Activated CD8-positive, alpha-beta T cell treated with anti-CD3 and anti-CD28 coated beads, Interleukin-2, amount 10 ng/mL, durations not matched to agents 7 days and 5 days (primary cell): ENCODE measurements around the gene VSTM1. TPM values are rescaled to one million over a fixed set of nuclear protein-coding genes. Genes with fewer than 3 reads are reported as not detected.

Experiments
- ATAC-seq: fragments of 150-1000 bp; cut with Tn5 transposase; one replicate; pipeline ENCODE4 v1.10.0; 2021; ENCODE audit warnings: moderate library complexity
- CTCF ChIA-PET: fragments of 350-600 bp; sonication (Branson Sonifier 250); formaldehyde crosslinking; loops from one replicate; lab custom pipeline; 2021; ENCODE audit warnings: antibody characterized with exemption; lab: Charles Lee
- POLR2A ChIA-PET: fragments of 350-600 bp; sonication (Branson Sonifier 250); formaldehyde crosslinking; loops from one replicate; lab custom pipeline; 2021; ENCODE audit warnings: antibody characterized with exemption; lab: Charles Lee
- DNase-seq: peaks from one replicate; pipeline ENCODE4 v3.0.0-alpha.2; 2020
- H3K27ac Mint-ChIP-seq: one replicate; pipeline ENCODE4 v1.8.0; 2021; ENCODE audit warnings: mild to moderate bottlenecking, mixed read lengths
- H3K27me3 Mint-ChIP-seq: one replicate; pipeline ENCODE4 v1.8.0; 2021; ENCODE audit warnings: low read depth, mixed read lengths
- H3K36me3 Mint-ChIP-seq: one replicate; pipeline ENCODE4 v1.8.0; 2021; ENCODE audit warnings: low read depth, mixed read lengths
- H3K4me1 Mint-ChIP-seq: one replicate; pipeline ENCODE4 v1.8.0; 2021; ENCODE audit warnings: low read depth, mixed read lengths
- H3K4me3 Mint-ChIP-seq: one replicate; pipeline ENCODE4 v1.8.0; 2021; ENCODE audit warnings: mild to moderate bottlenecking, mixed read lengths
- H3K9me3 Mint-ChIP-seq: one replicate; pipeline ENCODE4 v1.8.0; 2022; ENCODE audit warnings: mixed read lengths; ENCODE audit not compliant: insufficient read depth
- total RNA-seq, 2 experiments: library from RNA; stranded (reverse); gene quantifications; one replicate each; pipeline ENCODE4 v1.2.3, GENCODE V29; 2021

The VSTM1 gene
- total RNA-seq, 2 experiments from 2014 or later: not detected

GRCh38 chr19:54002495-54003315, 61.0 kb downstream of the VSTM1 start:
- POLR2A ChIA-PET: interaction anchor here (0.6 kb wide), 1 partner anchor 90 kb away, joined by 3 read pairs; no protein-coding TSS in a partner anchor
- CTCF ChIA-PET: no interaction called here
- H3K27me3 Mint-ChIP-seq: peaks cover 4% of the 10 kb centered on the region
- no peak overlapping the region for H3K27ac Mint-ChIP-seq
- no peaks in the 10 kb centered on the region for H3K36me3 Mint-ChIP-seq
- no peaks in the 10 kb centered on the region for H3K9me3 Mint-ChIP-seq
- no peaks in the 10 kb centered on the region for H3K4me1 Mint-ChIP-seq
- H3K4me3 Mint-ChIP-seq: no peak overlapping the region
- DNase-seq: no peak
- ATAC-seq: no peak

DNA sequence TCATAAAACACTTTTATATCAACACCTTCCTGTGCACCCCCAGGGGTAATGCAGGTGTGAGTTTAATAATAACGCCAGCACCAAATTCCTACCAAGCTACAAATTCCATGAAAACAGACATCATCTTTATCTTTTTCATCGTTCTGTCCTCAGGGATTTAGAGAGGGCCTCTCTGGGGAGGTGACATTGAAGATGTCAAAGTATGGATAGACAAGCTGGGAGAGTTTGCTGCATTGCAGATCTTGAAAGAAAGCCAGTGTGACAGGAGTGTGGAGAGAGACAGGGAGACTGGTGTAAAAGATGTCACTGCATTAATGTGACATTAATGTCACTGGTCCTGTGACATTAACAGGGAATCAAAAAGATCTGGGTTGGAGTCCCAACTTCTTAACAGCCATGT, 62.2 kb downstream of the VSTM1 start:
- no peak for ATAC-seq
- ChIA-PET POLR2A (no interaction called here), CTCF (interaction anchor here (1.2 kb wide), 1 partner anchor 23 kb away, joined by 3 read pairs; no protein-coding TSS in a partner anchor)
- H3K9me3 Mint-ChIP-seq: no peaks in the 10 kb centered on the region
- H3K27me3 Mint-ChIP-seq: peaks cover 4% of the 10 kb centered on the region
- H3K27ac Mint-ChIP-seq: no peak overlapping the region
- H3K36me3 Mint-ChIP-seq: no peaks in the 10 kb centered on the region
- H3K4me1 Mint-ChIP-seq: no peaks in the 10 kb centered on the region
- no peak for DNase-seq
- H3K4me3 Mint-ChIP-seq: no peak overlapping the region

GRCh38 chr19:53999694-54000093, 64.0 kb downstream of the VSTM1 start:
- H3K27me3 Mint-ChIP-seq: peaks cover 4% of the 10 kb centered on the region
- no peaks in the 10 kb centered on the region for H3K36me3 Mint-ChIP-seq
- ChIA-PET POLR2A (no interaction called here), CTCF (no interaction called here)
- DNase-seq (no peak), ATAC-seq (no peak)
- no peaks in the 10 kb centered on the region for H3K9me3 Mint-ChIP-seq
- H3K27ac Mint-ChIP-seq: no peak overlapping the region
- H3K4me3 Mint-ChIP-seq: no peak overlapping the region
- no peaks in the 10 kb centered on the region for H3K4me1 Mint-ChIP-seq

- Mint-ChIP-seq H3K4me3 (no peak overlapping the region), H3K9me3 (no peaks in the 10 kb centered on the region), H3K27me3 (peaks cover 16% of the 10 kb centered on the region), H3K4me1 (no peaks in the 10 kb centered on the region), H3K27ac (no peak overlapping the region), H3K36me3 (no peaks in the 10 kb centered on the region)
- ChIA-PET POLR2A (no interaction called here), CTCF (no interaction called here)
- no peak for ATAC-seq
- no peak for DNase-seq
These were observed 65.5 kb downstream of the VSTM1 start for GRCh38 chr19:53998223-53998622.

DNA sequence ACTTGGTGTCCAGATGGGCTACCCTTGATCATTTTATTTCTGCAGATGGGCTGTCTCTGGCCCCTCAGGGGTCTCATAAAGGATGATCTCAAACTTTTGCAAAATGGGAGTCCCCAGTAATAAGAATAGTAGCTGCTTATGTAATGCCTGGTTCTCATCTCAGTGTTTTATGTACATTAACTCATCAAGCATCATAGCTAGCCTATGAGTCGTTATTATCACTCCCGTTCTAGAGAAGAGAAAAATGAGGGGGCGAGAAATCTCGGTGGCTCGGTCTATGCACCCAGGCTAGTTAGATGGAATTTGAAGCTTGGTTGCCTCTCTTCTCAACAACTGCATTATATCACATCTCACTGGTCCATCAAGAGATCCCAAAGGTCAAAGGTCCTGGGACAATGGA, 68.9 kb downstream of the VSTM1 start:
- H3K4me1 Mint-ChIP-seq: no peaks in the 10 kb centered on the region
- H3K27ac Mint-ChIP-seq: no peak overlapping the region
- CTCF ChIA-PET: interaction anchor here (1.2 kb wide), 1 partner anchor 20 kb away, joined by 3 read pairs; no protein-coding TSS in a partner anchor
- H3K9me3 Mint-ChIP-seq: no peaks in the 10 kb centered on the region
- no peaks in the 10 kb centered on the region for H3K36me3 Mint-ChIP-seq
- H3K27me3 Mint-ChIP-seq: peaks cover 22% of the 10 kb centered on the region
- ATAC-seq: no peak
- POLR2A ChIA-PET: no interaction called here
- DNase-seq: no peak
- H3K4me3 Mint-ChIP-seq: no peak overlapping the region

GRCh38 chr19:53993448-53993847, 70.2 kb downstream of the VSTM1 start:
- Mint-ChIP-seq H3K36me3 (no peaks in the 10 kb centered on the region), H3K27me3 (peaks cover 22% of the 10 kb centered on the region), H3K27ac (no peak overlapping the region), H3K9me3 (no peaks in the 10 kb centered on the region), H3K4me3 (no peak overlapping the region), H3K4me1 (no peaks in the 10 kb centered on the region)
- ATAC-seq: no peak
- no peak for DNase-seq
- ChIA-PET POLR2A (no interaction called here), CTCF (interaction anchor here (1.2 to 1.5 kb wide), 2 partner anchors 21 to 201 kb away, joined by 3 to 4 read pairs; no protein-coding TSS in a partner anchor)

DNA sequence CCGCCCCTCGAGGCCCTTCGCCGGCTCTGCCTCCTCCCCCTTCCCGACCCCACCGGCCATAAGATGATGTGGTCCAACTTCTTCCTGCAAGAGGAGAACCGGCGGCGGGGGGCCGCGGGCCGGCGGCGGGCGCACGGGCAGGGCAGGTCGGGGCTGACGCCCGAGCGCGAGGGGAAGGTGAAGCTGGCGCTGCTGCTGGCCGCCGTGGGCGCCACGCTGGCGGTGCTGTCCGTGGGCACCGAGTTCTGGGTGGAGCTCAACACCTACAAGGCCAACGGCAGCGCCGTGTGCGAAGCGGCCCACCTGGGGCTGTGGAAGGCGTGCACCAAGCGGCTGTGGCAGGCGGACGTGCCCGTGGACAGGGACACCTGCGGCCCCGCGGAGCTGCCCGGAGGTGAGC, 70.9 kb downstream of the VSTM1 start:
- CTCF ChIA-PET: interaction anchor here (1.5 kb wide), 1 partner anchor 200 kb away, joined by 4 read pairs; no protein-coding TSS in a partner anchor
- Mint-ChIP-seq H3K9me3 (no peaks in the 10 kb centered on the region), H3K27ac (no peak overlapping the region), H3K27me3 (peaks cover 22% of the 10 kb centered on the region), H3K36me3 (no peaks in the 10 kb centered on the region), H3K4me1 (no peaks in the 10 kb centered on the region), H3K4me3 (no peak overlapping the region)
- ATAC-seq (no peak), DNase-seq (no peak)
- POLR2A ChIA-PET: no interaction called here

DNA sequence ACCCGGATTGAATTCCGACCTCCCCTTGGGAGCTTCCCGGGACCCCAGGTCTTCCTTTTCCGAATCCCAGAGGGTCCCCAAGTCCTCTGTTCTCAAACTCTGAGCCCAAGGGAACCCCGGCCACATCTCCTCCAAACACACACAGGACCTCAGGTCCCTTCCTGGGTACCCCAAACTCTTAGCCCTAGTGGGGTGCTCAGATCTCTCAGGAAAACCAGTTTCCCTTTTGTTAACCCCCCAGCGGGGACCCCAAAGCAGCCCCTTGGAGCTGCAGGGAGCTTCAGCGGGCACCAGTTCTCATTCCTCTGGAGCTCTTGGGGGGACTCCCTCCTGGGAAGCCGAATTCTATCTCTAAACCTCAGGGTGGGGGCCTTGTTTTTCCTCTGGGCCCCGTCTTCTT, 71.5 kb downstream of the VSTM1 start:
- H3K27ac Mint-ChIP-seq: no peak overlapping the region
- CTCF ChIA-PET: interaction anchor here (1.5 kb wide), 1 partner anchor 199 kb away, joined by 4 read pairs; no protein-coding TSS in a partner anchor
- no peaks in the 10 kb centered on the region for H3K9me3 Mint-ChIP-seq
- POLR2A ChIA-PET: no interaction called here
- no peak overlapping the region for H3K4me3 Mint-ChIP-seq
- ATAC-seq (no peak), DNase-seq (no peak)
- H3K27me3 Mint-ChIP-seq: peaks cover 22% of the 10 kb centered on the region
- H3K4me1 Mint-ChIP-seq: no peaks in the 10 kb centered on the region
- no peaks in the 10 kb centered on the region for H3K36me3 Mint-ChIP-seq

GRCh38 chr19:53991224-53992113, 72.2 kb downstream of the VSTM1 start, which contains the start of gene CACNG6:
Gene CACNG6, plus strand, starts transcription at chr19:53991637. Its CDS starts 1,241 bp downstream, at chr19:53992878.
- H3K4me1 Mint-ChIP-seq: no peaks in the 10 kb centered on the region
- no peaks in the 10 kb centered on the region for H3K36me3 Mint-ChIP-seq
- H3K27me3 Mint-ChIP-seq: peaks cover 22% of the 10 kb centered on the region
- no peak within 1 kb of the TSS for H3K4me3 Mint-ChIP-seq
- CTCF ChIA-PET: no interaction called here
- ATAC-seq (no peak), DNase-seq (no peak)
- no peak within 1 kb of the TSS for H3K27ac Mint-ChIP-seq
- no peaks in the 10 kb centered on the region for H3K9me3 Mint-ChIP-seq
- POLR2A ChIA-PET: no interaction called here
